Gastrocnemius medialis (tissue), 4 donors: ENCODE results near the gene C11orf65.
A peak's percentile ranks its signal among the peaks of the same experiment; 100 is the strongest.
"Not testable (repeated sequence)": the region's sequence is repeated elsewhere in the genome, so short reads cannot be mapped to it uniquely, and the experiment has no call there.

ENCODE experiments used
- CTCF ChIP-seq, 5 experiments: fragments of 450-650 bp in 3 of 5; fragments of 200-600 bp in 2 of 5; sonication (generic) in 2 of 5; IDR thresholded peaks in 4 of 5; conservative IDR thresholded peaks in 1 of 5; 1 replicate in 4 of 5; 2 replicates in 1 of 5; pipeline ENCODE4 v1.5.1; 2016 to 2019; ENCODE audit warnings: antibody characterized with exemption in 5 of 5, mild to moderate bottlenecking in 3 of 5, moderate library complexity in 3 of 5
- POLR2A ChIP-seq, 2 donors: fragments of 450-650 bp; IDR thresholded peaks; one replicate each; pipeline ENCODE4 v1.6.1; 2017; ENCODE audit warnings: antibody characterized with exemption in 2 of 2, mild to moderate bottlenecking in 2 of 2, moderate library complexity in 2 of 2

DNA sequence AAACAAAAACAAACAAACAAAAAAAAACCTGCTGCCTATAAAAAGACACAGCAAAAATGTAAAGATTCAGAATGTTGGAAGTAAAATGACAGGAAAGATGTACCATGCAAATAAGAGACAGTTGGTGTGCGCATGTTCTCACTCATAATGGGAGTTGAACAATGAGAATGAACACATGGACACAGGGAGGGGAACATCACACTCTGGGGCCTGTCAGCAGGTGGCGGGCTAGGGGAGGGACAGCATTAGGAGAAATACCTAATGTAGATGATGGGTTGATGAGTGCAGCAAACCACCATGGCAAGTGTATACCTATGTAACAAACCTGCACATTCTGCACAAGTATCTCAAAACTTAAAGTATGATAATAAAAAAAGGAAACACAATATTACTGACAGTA is 49.8 kb downstream of the C11orf65 start:
- peak in 1 of 5 experiments; percentile 16 for TF ChIP-seq CTCF (IDR thresholded peaks at IDR 0.05 in 4 of 5, conservative IDR thresholded peaks at IDR 0.05 in 1 of 5)
- TF ChIP-seq POLR2A (IDR thresholded peaks at IDR 0.05) = not testable (repeated sequence)
